K562 (cell line): ENCODE data around the gene CENPN. TPM values are rescaled to one million over a fixed set of nuclear protein-coding genes. Genes with fewer than 3 reads are reported as not detected.

Experiments
- ATAC-seq: fragments of 200-7000 bp; cut with Tn5 transposase; 3 replicates; pipeline ENCODE4 v1.9.1; 2020; ENCODE audit warnings: moderate library complexity
- BruUV-seq: library from RNA; stranded (reverse); fragments of 400-500 nt; replicated peaks from 2 replicates; lab custom pipeline; 2021; lab: Mats Ljungman, UMichigan
- CTCF ChIA-PET: fragments of 300-600 bp; formaldehyde crosslinking; extraction: SDS; loops from one replicate; lab custom pipeline; 2021; ENCODE audit warnings: low intra/inter-chr PET ratio; lab: Yijun Ruan, JAX
- POLR2A ChIA-PET: fragments of 300-600, 350-650 bp; sonication (Branson Sonifier 250); formaldehyde crosslinking; extraction: SDS; loops from one replicate; lab custom pipeline; 2021; ENCODE audit warnings: antibody characterized with exemption, inconsistent platforms; lab: Yijun Ruan, JAX
- DNase-seq, 4 experiments: peaks; one replicate each; pipeline versions ENCODE4 v3.0.0 to v3.0.0-alpha.2; 2011 to 2018; ENCODE audit warnings: low spot score in 3 of 4, mixed read lengths in 3 of 4; ENCODE audit errors: extremely low read depth in 1 of 4
- FAIRE-seq: peaks from 2 replicates; lab custom pipeline; 2011; peaks lifted over from hg19 to GRCh38; lab: Jason Lieb, UNC
- H2AFZ ChIP-seq: 2 replicates; pipeline ENCODE4 v1.6.0; 2011; ENCODE audit warnings: low read depth, low read length, control low read depth, inconsistent platforms
- H3K27ac ChIP-seq: fragments of 200-600 bp; 3 replicates; pipeline ENCODE4 v1.8.0; 2011; ENCODE audit warnings: low read depth, mild to moderate bottlenecking, control low read depth, inconsistent platforms, low read length, moderate library complexity, mixed read lengths; ENCODE audit errors: extremely low read depth
- H3K27me3 ChIP-seq, 2 experiments: fragments of 300-600 bp in 1 of 2; 2 replicates in 1 of 2; 3 replicates in 1 of 2; pipeline versions ENCODE4 v1.6.0 to v1.8.0; 2011; ENCODE audit warnings: inconsistent platforms in 2 of 2, low read length in 2 of 2, mild to moderate bottlenecking in 1 of 2, mixed read lengths in 1 of 2, moderate library complexity in 1 of 2; ENCODE audit not compliant: control insufficient read depth in 2 of 2, insufficient read depth in 2 of 2
- H3K36me3 ChIP-seq: fragments of 300-600 bp; 3 replicates; pipeline ENCODE4 v1.8.0; 2011; ENCODE audit warnings: mild to moderate bottlenecking, low read length, inconsistent platforms; ENCODE audit not compliant: control insufficient read depth, insufficient read depth
- H3K4me1 ChIP-seq, 2 experiments: fragments of 200-600 bp in 1 of 2; replicated peaks in 1 of 2; 2 replicates in 1 of 2; 3 replicates in 1 of 2; pipeline versions ENCODE4 v1.5.1 to v1.8.0; 2011; ENCODE audit warnings: inconsistent platforms in 2 of 2, low read length in 2 of 2, mild to moderate bottlenecking in 1 of 2, mixed read lengths in 1 of 2, moderate library complexity in 1 of 2; ENCODE audit not compliant: control insufficient read depth in 2 of 2, insufficient read depth in 2 of 2
- H3K4me2 ChIP-seq: 2 replicates; pipeline ENCODE4 v1.6.1; 2011; ENCODE audit warnings: low read length, control low read depth, inconsistent platforms, mixed read lengths; ENCODE audit not compliant: insufficient read depth
- H3K4me3 ChIP-seq: fragments of 200-600 bp; sonication (generic), shearing (Covaris generic); 2 replicates; pipeline ENCODE4 v1.5.1; 2016; ENCODE audit warnings: control low read depth, inconsistent platforms
- H3K79me2 ChIP-seq: fragments of 200-600 bp; 3 replicates; pipeline ENCODE4 v1.8.0; 2011; ENCODE audit warnings: low read length, inconsistent platforms; ENCODE audit not compliant: control insufficient read depth, insufficient read depth
- H3K9ac ChIP-seq, 2 experiments: 2 replicates each; pipeline versions ENCODE4 v1.6.0 to v1.6.1; 2011; ENCODE audit warnings: low read depth in 2 of 2, low read length in 2 of 2, control low read depth in 1 of 2, inconsistent platforms in 1 of 2, mild to moderate bottlenecking in 1 of 2, mixed read lengths in 1 of 2; ENCODE audit not compliant: insufficient read depth in 1 of 2
- H3K9me1 ChIP-seq: one replicate; pipeline ENCODE4 v1.6.0; 2011; ENCODE audit warnings: inconsistent platforms, mild to moderate bottlenecking, low read length, moderate library complexity; ENCODE audit not compliant: control insufficient read depth, insufficient read depth
- H3K9me3 ChIP-seq: replicated peaks from 2 replicates; pipeline ENCODE4 v1.5.1; 2011; ENCODE audit warnings: low read depth, low read length, inconsistent platforms; ENCODE audit not compliant: control insufficient read depth, insufficient read depth
- H4K20me1 ChIP-seq: replicated peaks from 2 replicates; pipeline ENCODE4 v1.6.1; 2011; ENCODE audit warnings: low read length, inconsistent platforms, mixed read lengths; ENCODE audit not compliant: control insufficient read depth, insufficient read depth
- POLR2A ChIP-seq: fragments of 450-650 bp; conservative IDR thresholded peaks from 2 replicates; pipeline ENCODE4 v1.6.1; 2016
- RBM17 ChIP-seq: fragments of 200-400 bp; formaldehyde crosslinking; IDR thresholded peaks from 2 replicates; pipeline ENCODE4 v1.6.1; 2017; ENCODE audit warnings: low read depth, mild to moderate bottlenecking, low read length, borderline replicate concordance
- SUPT5H ChIP-seq: fragments of 450-650 bp; IDR thresholded peaks from 2 replicates; pipeline ENCODE4 v1.6.1; 2016
- TEAD2 ChIP-seq: fragments of 450-650 bp; IDR thresholded peaks from 2 replicates; pipeline ENCODE4 v1.6.1; 2016; ENCODE audit warnings: missing genetic modification characterization, control low read depth, missing compliant biosample characterization
- WGBS: fragments of 100-300 bp; shearing (Covaris generic); methylation state at CpG from one replicate; pipeline ENCODE4 v1.1.6; 2016; ENCODE audit warnings: low coverage, mixed read lengths; ENCODE audit not compliant: insufficient coverage; ENCODE audit errors: missing lambda C conversion rate; 5-methylcytosine and 5-hydroxymethylcytosine counted together
- in situ Hi-C: fragments of 300-500 bp; cut with MboI; formaldehyde crosslinking; loops from 4 replicates; pipeline ENCODE4 v1.15.0; 2018; ENCODE audit warnings: inconsistent platforms, mixed read lengths
- intact Hi-C: fragments of 100-400 bp; cut with micrococcal nuclease; formaldehyde crosslinking; loops from 2 replicates; pipeline ENCODE4 v1.14.2; 2022
- polyA plus RNA-seq, 8 experiments: library from polyadenylated mRNA; depleted of rRNA in 4 of 8; stranded (reverse) in 5 of 8; unstranded in 3 of 8; fragments of >200 nt; fragmentation: Nextera tagmentation in 2 of 8; fragmentation: Illumina TruSeq in 1 of 8; extraction: Ambion mirVana in 2 of 8; extraction: Trizol in 1 of 8; gene quantifications; 2 replicates each; pipeline versions ENCODE4 v1.2.1 to v1.2.3, GENCODE V29; 2011 to 2014; ENCODE audit warnings: inconsistent platforms in 1 of 8, missing spikeins in 1 of 8
- total RNA-seq, 7 experiments: library from RNA; depleted of rRNA in 6 of 7; stranded (reverse); fragments of >200 nt in 6 of 7; fragmentation: Illumina TruSeq in 2 of 7; extraction: Trizol in 2 of 7; gene quantifications; 2 replicates each; pipeline versions ENCODE4 v1.2.1 to v1.2.3, GENCODE V29; 2011 to 2021; ENCODE audit warnings: low replicate concordance in 1 of 7

CENPN gene
- total and polyA plus RNA-seq, 9 of the 15 experiments (the other 6 are each of a cell fraction or from before 2014, with no cell fraction given) = 92.3 to 384 (median 140) TPM

- Histone ChIP-seq H3K9me1 (no peaks in the 10 kb centered on the region), H4K20me1 (no peaks in the 10 kb centered on the region), H3K36me3 (peaks cover 16% of the 10 kb centered on the region; the same call in 2 of the 3 replicates), H3K27ac (no peak overlapping the region), H3K4me2 (no peak overlapping the region), H3K9ac (no peak overlapping the region), H3K27me3 (no peaks in the 10 kb centered on the region), H3K4me3 (no peak overlapping the region), H3K9me3 (no peaks in the 10 kb centered on the region), H2AFZ (no peak overlapping the region), H3K4me1 (no peaks in the 10 kb centered on the region; a peak in 1 of 5 replicates), H3K79me2 (no peaks in the 10 kb centered on the region)
- in situ Hi-C loops (no loop called here), intact Hi-C loops (no loop called here)
- no TSS peak for BruUV-seq
- WGBS = 98% methylated on average over 3 of the region's 3 CpGs
- ATAC-seq (no peak), FAIRE-seq (no peak), DNase-seq (no peak)
- TF ChIP-seq RBM17 = no peak
- CTCF ChIA-PET = interaction anchor here (0.6 kb wide), 1 partner anchor 67 kb away, joined by 5 read pairs; no protein-coding TSS in a partner anchor
- POLR2A ChIA-PET = no interaction called here
These were observed 37.9 kb upstream of the CENPN start for GRCh38 chr16:80969114-80969484.

- POLR2A ChIA-PET = interaction anchor here (1.1 to 1.2 kb wide), 3 partner anchors 9 to 15 kb away, joined by 3 to 5 read pairs (median 4); no protein-coding TSS in a partner anchor
- no peak overlapping the region for H3K27ac ChIP-seq
- H3K9me1 ChIP-seq = no peaks in the 10 kb centered on the region
- H3K27me3 ChIP-seq = no peaks in the 10 kb centered on the region
- in situ Hi-C loops = no loop called here
- H3K4me2 ChIP-seq = no peak overlapping the region
- H4K20me1 ChIP-seq = no peaks in the 10 kb centered on the region
- H2AFZ ChIP-seq = no peak overlapping the region
- BruUV-seq = no TSS peak
- peak in 2 of 4 experiments; percentile 18 to 33 for DNase-seq
- TF ChIP-seq TEAD2 (tag) (no peak), SUPT5H (0 out of 2 replicates have a peak, but pooled peaks have one; percentile 15), POLR2A (peak; percentile 18; the same call in 1 of the 2 replicates)
- TF ChIP-seq, all 486 proteins: peak for 2
- no peaks in the 10 kb centered on the region for H3K9me3 ChIP-seq
- WGBS = 62% methylated on average over 2 of the region's 2 CpGs
- no peaks in the 10 kb centered on the region; a peak in 1 of 5 replicates for H3K4me1 ChIP-seq
- no peaks in the 10 kb centered on the region for H3K79me2 ChIP-seq
- FAIRE-seq (no peak), ATAC-seq (peak; percentile 35)
- H3K4me3 ChIP-seq = no peak overlapping the region
- H3K36me3 ChIP-seq = peaks cover 40% of the 10 kb centered on the region
- intact Hi-C loops = no loop called here
- CTCF ChIA-PET = no interaction called here
- no peak overlapping the region for H3K9ac ChIP-seq
These were observed 35.2 kb upstream of the CENPN start for GRCh38 chr16:80971819-80972218.
